ENCODE results near the gene OSBP2. TPM values are rescaled to one million over a fixed set of nuclear protein-coding genes. Genes with fewer than 3 reads are reported as not detected.

The OSBP2 gene
- total RNA-seq, 1 experiment from 2014 or later: 7.1 TPM

DNA sequence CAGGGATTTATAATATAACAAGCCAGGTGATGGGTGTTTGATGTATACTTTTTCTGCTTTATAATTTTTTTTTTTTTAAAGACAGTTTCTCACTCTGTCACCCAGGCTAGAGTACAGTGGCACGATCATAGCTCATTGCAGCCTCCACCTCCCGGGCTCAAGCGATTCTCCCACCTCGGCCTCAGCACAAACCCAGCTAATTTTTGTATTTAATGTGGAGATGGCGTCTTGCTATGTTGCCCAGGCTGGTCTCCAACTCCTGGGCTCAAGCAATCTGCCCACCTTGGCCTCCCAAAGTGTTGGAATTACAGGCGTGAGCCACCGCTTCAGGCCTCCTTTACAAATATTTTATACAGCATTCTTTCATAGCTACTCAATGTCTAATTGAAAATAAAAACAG is 225.3 kb downstream of the OSBP2 start:
- H3K27me3 ChIP-seq (ENCODE audit: insufficient read depth, low read depth): no peaks in the 10 kb centered on the region
- DNase-seq: no peak
- no peak overlapping the region for H2AFZ ChIP-seq
- no peaks in the 10 kb centered on the region for H3K79me2 ChIP-seq (ENCODE audit: low read depth)
- H3K27ac ChIP-seq: no peak overlapping the region
- no peaks in the 10 kb centered on the region for H4K20me1 ChIP-seq (ENCODE audit: insufficient read depth)
- ChIA-PET CTCF (interaction anchor here (0.6 to 2.8 kb wide), 8 partner anchors 45 to 626 kb away, joined by 3 to 29 read pairs (median 5); no protein-coding TSS in a partner anchor), POLR2A (ENCODE audit: unreplicated experiment) (interaction anchor here (0.7 kb wide), 1 partner anchor 25 kb away, joined by 8 read pairs; no protein-coding TSS in a partner anchor)
- no peaks in the 10 kb centered on the region for H3K9me2 ChIP-seq (ENCODE audit: insufficient read depth)
- intact Hi-C loops (cut with micrococcal nuclease; ENCODE audit: unreplicated experiment): loop anchor here (1.0 to 10.0 kb wide), 3 partner anchors 90 to 285 kb away; partner anchors contain the start of gene SLC35E4
- TF ChIP-seq, protein P1, sequence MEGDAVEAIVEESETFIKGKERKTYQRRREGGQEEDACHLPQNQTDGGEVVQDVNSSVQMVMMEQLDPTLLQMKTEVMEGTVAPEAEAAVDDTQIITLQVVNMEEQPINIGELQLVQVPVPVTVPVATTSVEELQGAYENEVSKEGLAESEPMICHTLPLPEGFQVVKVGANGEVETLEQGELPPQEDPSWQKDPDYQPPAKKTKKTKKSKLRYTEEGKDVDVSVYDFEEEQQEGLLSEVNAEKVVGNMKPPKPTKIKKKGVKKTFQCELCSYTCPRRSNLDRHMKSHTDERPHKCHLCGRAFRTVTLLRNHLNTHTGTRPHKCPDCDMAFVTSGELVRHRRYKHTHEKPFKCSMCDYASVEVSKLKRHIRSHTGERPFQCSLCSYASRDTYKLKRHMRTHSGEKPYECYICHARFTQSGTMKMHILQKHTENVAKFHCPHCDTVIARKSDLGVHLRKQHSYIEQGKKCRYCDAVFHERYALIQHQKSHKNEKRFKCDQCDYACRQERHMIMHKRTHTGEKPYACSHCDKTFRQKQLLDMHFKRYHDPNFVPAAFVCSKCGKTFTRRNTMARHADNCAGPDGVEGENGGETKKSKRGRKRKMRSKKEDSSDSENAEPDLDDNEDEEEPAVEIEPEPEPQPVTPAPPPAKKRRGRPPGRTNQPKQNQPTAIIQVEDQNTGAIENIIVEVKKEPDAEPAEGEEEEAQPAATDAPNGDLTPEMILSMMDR (conservative IDR thresholded peaks at IDR 0.05): no peak
- no peak for TF ChIP-seq EZH2 (IDR thresholded peaks at IDR 0.05; ENCODE audit: low read depth)
- H3F3A ChIP-seq (ENCODE audit: insufficient read depth, low read depth): peaks cover 10% of the 10 kb centered on the region
- H3K4me2 ChIP-seq: no peak overlapping the region
- BruUV-seq (replicated peaks): no TSS peak
- no peak overlapping the region for H3K4me3 ChIP-seq
- no peaks in the 10 kb centered on the region for H3K9me3 ChIP-seq (ENCODE audit: insufficient read depth, low read depth)
- no peaks in the 10 kb centered on the region for H3K4me1 ChIP-seq (replicated peaks; ENCODE audit: insufficient read depth)
- no peaks in the 10 kb centered on the region for H3K36me3 ChIP-seq (ENCODE audit: low read depth)

DNA sequence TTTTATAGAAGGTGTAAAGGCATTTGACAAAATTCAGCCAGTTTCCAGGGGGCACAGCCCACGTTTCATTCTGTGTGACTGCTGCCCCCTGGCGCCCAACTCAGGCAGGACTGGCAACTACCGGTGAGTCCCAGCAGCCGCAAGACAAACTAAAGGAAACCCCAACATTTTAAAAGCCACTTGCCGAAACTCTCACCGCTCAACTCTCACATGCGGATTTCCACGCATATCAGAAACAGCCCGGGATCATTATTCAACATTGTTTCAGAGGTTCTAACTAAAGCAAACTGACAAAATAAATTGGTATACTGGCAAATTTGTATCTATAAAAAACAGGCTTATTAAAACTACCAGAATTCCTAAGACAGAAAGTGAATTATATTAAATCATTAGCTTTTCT is 225.7 kb downstream of the OSBP2 start:
- intact Hi-C loops (cut with micrococcal nuclease; ENCODE audit: unreplicated experiment): loop anchor here (1.0 to 10.0 kb wide), 3 partner anchors 90 to 286 kb away; partner anchors contain the start of gene SLC35E4
- H2AFZ ChIP-seq: no peak overlapping the region
- no peaks in the 10 kb centered on the region for H3K9me2 ChIP-seq (ENCODE audit: insufficient read depth)
- no peaks in the 10 kb centered on the region for H3K79me2 ChIP-seq (ENCODE audit: low read depth)
- peak overlapping the region; percentile 46; the same call in 1 of the 2 replicates for H3K4me2 ChIP-seq
- TF ChIP-seq, protein P1 (conservative IDR thresholded peaks at IDR 0.05): peak; percentile 98
- no peak for TF ChIP-seq EZH2 (IDR thresholded peaks at IDR 0.05; ENCODE audit: low read depth)
- no peaks in the 10 kb centered on the region for H4K20me1 ChIP-seq (ENCODE audit: insufficient read depth)
- BruUV-seq (replicated peaks): no TSS peak
- H3K4me1 ChIP-seq (replicated peaks; ENCODE audit: insufficient read depth): no peaks in the 10 kb centered on the region
- CTCF ChIA-PET: interaction anchor here (0.6 to 2.8 kb wide), 6 partner anchors 45 to 626 kb away, joined by 3 to 29 read pairs (median 6); no protein-coding TSS in a partner anchor
- H3K36me3 ChIP-seq (ENCODE audit: low read depth): no peaks in the 10 kb centered on the region
- H3K9me3 ChIP-seq (ENCODE audit: insufficient read depth, low read depth): no peaks in the 10 kb centered on the region
- POLR2A ChIA-PET (ENCODE audit: unreplicated experiment): interaction anchor here (0.6 to 0.7 kb wide), 2 partner anchors 25 to 272 kb away, joined by 5 to 8 read pairs; no protein-coding TSS in a partner anchor
- no peaks in the 10 kb centered on the region for H3K27me3 ChIP-seq (ENCODE audit: insufficient read depth, low read depth)
- DNase-seq: peak; percentile 46 to 74
- peaks cover 10% of the 10 kb centered on the region for H3F3A ChIP-seq (ENCODE audit: insufficient read depth, low read depth)
- no peak overlapping the region for H3K27ac ChIP-seq
- no peak overlapping the region for H3K4me3 ChIP-seq

DNA sequence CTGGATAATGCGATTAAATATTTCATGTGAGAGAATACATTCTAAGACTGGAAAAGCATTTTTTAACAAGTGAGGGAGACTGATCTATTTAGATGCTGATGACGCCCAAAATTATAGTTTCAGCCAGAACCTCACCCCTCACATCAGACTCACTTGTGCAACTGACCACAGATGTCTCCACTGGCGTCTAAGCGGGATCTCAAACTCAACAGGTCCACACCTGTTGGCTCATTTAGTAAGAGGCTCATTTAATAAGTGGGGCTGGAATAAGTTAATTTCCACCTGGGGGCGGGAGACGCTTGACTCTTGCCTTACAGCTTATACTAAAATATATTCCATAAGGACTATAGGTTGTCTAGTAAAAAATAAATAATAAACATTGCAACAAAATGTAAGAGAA is 226.4 kb downstream of the OSBP2 start:
- intact Hi-C loops (cut with micrococcal nuclease; ENCODE audit: unreplicated experiment): loop anchor here (10.0 kb wide), 1 partner anchor 286 kb away; the partner anchor contains the start of gene SLC35E4
- H3K27me3 ChIP-seq (ENCODE audit: insufficient read depth, low read depth): no peaks in the 10 kb centered on the region
- DNase-seq: no peak
- TF ChIP-seq EZH2 (IDR thresholded peaks at IDR 0.05; ENCODE audit: low read depth): no peak
- TF ChIP-seq, protein P1 (conservative IDR thresholded peaks at IDR 0.05): no peak
- no peaks in the 10 kb centered on the region for H4K20me1 ChIP-seq (ENCODE audit: insufficient read depth)
- no peaks in the 10 kb centered on the region for H3K4me1 ChIP-seq (replicated peaks; ENCODE audit: insufficient read depth)
- no peak overlapping the region for H2AFZ ChIP-seq
- no peak overlapping the region for H3K27ac ChIP-seq
- no peak overlapping the region for H3K4me3 ChIP-seq
- H3K36me3 ChIP-seq (ENCODE audit: low read depth): no peaks in the 10 kb centered on the region
- H3K4me2 ChIP-seq: no peak overlapping the region
- H3K9me2 ChIP-seq (ENCODE audit: insufficient read depth): no peaks in the 10 kb centered on the region
- no TSS peak for BruUV-seq (replicated peaks)
- no peaks in the 10 kb centered on the region for H3K9me3 ChIP-seq (ENCODE audit: insufficient read depth, low read depth)
- CTCF ChIA-PET: interaction anchor here (0.7 kb wide), 1 partner anchor 93 kb away, joined by 3 read pairs; no protein-coding TSS in a partner anchor
- no peaks in the 10 kb centered on the region for H3K79me2 ChIP-seq (ENCODE audit: low read depth)
- peaks cover 11% of the 10 kb centered on the region for H3F3A ChIP-seq (ENCODE audit: insufficient read depth, low read depth)
- POLR2A ChIA-PET (ENCODE audit: unreplicated experiment): interaction anchor here (0.6 to 0.7 kb wide), 2 partner anchors 272 to 327 kb away, joined by 5 to 15 read pairs; no protein-coding TSS in a partner anchor

All from PC-9 (cell line).